ENCODE measurements around the gene PRIMPOL.
"Not testable (repeated sequence)": the region's sequence is repeated elsewhere in the genome, so short reads cannot be mapped to it uniquely, and the experiment has no call there.

The PRIMPOL gene, protein sequence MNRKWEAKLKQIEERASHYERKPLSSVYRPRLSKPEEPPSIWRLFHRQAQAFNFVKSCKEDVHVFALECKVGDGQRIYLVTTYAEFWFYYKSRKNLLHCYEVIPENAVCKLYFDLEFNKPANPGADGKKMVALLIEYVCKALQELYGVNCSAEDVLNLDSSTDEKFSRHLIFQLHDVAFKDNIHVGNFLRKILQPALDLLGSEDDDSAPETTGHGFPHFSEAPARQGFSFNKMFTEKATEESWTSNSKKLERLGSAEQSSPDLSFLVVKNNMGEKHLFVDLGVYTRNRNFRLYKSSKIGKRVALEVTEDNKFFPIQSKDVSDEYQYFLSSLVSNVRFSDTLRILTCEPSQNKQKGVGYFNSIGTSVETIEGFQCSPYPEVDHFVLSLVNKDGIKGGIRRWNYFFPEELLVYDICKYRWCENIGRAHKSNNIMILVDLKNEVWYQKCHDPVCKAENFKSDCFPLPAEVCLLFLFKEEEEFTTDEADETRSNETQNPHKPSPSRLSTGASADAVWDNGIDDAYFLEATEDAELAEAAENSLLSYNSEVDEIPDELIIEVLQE

DNA sequence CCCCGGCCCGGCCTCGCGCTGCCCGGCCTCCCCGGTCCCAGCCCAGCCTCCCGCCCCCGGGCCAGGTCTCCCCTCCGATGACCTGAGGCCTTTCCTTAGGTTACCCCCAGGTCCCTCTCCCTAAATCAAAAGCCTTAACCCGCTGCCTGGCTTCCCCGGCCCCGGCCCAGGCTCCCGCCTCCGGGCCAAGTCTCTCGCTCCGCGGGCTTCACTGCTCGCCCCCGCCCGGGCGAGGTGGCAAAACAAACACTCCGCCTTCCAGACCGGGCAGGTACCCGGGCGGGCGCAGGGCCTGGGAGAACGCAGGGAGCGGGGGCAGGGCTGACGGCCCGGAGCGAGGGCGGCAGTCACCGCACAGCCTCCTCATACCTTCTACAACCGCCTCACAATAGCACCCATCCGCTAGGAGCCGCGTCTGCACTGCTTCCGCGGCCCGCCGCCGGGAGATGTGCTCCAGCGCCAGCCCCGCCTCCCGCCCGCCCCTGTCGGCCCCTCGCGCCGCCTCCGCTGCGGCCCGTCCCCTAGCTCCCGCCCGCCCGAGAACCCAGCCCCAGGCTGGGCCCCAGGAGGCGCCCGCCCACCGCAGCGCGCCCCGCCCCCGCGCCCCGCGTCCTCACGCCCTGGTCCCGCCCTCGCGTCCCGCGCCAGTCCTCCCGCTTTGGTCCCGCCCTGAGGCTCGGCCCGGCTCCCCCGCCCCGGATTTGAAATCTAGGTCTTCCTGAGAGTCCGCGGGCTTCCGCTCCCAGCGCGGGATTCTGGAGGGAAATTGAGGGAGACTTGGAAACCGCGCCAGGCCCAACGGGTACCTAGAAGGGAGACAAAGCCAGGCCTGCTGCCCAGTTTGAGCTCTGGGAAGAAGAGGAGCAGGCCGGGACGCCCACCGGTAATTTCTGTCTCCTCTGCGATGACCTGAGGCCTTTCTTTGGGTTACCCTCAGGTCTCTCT, at the start of gene PRIMPOL, which contains the start of gene CASP3:
Gene PRIMPOL, plus strand, starts transcription at position 713 of the 945 bp plus-strand sequence. CDS start 7,403 bp downstream, outside the sequence.
Gene CASP3, minus strand, starts transcription at position 422 of the 945 bp plus-strand sequence. CDS start 10,994 bp downstream, outside the sequence.
- peak within 1 kb of the TSS; percentile 91 for H3K4me3 ChIP-seq (ENCODE audit: low read depth, low read length)
- peak; percentile 75 for DNase-seq (ENCODE audit: low read depth)
- TF ChIP-seq, protein P1, sequence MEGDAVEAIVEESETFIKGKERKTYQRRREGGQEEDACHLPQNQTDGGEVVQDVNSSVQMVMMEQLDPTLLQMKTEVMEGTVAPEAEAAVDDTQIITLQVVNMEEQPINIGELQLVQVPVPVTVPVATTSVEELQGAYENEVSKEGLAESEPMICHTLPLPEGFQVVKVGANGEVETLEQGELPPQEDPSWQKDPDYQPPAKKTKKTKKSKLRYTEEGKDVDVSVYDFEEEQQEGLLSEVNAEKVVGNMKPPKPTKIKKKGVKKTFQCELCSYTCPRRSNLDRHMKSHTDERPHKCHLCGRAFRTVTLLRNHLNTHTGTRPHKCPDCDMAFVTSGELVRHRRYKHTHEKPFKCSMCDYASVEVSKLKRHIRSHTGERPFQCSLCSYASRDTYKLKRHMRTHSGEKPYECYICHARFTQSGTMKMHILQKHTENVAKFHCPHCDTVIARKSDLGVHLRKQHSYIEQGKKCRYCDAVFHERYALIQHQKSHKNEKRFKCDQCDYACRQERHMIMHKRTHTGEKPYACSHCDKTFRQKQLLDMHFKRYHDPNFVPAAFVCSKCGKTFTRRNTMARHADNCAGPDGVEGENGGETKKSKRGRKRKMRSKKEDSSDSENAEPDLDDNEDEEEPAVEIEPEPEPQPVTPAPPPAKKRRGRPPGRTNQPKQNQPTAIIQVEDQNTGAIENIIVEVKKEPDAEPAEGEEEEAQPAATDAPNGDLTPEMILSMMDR (IDR thresholded peaks at IDR 0.05; ENCODE audit: low read depth, low read length, missing control alignments): peak; percentile 17

DNA sequence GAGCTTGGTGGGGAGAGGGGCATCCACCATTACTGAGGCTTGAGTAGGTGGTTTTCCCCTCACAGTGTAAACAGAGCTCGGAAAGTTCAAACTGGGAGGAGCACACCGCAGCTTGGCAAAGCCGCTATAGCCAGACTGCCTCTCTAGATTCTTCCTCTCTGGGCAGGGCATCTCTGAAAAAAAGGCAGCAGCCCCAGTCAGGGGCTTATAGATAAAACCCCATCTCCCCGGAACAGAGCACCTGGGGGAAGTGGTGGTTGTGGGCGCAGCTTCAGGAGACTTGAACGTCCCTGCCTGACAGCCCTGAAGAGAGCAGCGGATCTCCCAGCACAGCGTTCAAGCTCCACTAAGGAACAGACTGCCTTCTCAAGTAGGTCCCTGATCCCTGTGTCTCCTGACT, 48.6 kb upstream of the PRIMPOL start:
- not testable (repeated sequence) for H3K4me3 ChIP-seq (ENCODE audit: low read depth, low read length); DNase-seq (ENCODE audit: low read depth)

DNA sequence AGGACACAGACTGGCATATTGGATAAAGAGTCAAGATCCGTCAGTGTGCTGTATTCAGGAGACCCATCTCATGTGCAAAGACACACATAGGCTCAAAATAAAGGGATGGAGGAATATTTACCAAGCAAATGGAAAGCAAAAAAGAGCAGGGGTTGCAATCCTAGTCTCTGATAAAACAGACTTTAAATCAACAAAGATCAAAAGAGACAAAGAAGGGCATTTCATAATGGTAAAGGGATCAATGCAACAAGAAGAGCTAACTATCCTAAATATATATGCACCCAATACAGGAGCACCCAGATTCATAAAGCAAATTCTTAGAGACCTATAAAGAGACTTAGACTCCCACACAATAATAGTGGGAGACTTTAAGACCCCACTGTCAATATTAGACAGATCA, 46.7 kb upstream of the PRIMPOL start:
- not testable (repeated sequence) for DNase-seq (ENCODE audit: low read depth); H3K4me3 ChIP-seq (ENCODE audit: low read depth, low read length)

DNA sequence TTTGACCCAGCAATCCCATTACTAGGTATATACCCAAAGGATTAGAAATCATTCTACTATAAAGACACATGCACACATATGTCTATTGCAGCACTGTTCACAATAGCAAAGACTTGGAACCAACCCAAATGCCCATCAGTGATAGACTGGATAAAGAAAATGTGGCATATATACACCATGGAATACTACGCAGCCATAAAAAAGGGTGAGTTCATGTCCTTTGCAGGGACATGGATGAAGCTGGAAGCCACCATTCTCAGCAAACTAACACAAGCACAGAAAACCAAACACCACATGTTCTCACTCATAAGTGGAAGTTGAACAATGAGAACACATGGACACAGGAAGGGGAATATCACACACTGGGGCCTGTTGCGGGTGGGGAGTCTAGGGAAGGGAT, 42.1 kb upstream of the PRIMPOL start:
- not testable (repeated sequence) for DNase-seq (ENCODE audit: low read depth); H3K4me3 ChIP-seq (ENCODE audit: low read depth, low read length)

DNA sequence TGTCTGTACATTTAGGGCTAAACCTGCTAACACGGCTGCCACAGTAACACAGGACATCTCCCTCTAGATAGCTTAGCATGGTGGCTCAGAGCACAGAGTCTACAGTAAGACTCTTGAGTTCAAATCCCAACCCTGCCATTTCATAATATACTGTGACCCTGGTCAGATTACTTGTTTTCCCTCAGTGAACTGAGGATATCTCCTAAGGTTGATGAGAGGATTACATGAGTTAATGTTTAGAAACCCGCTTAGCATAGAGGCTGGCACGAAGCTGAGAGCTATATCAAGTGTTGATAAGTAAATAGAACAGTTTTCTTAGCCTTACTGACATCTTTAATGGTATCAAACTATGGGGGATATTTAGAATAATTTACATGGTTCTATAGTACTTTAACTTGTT, 37.5 kb upstream of the PRIMPOL start:
- H3K4me3 ChIP-seq (ENCODE audit: low read depth, low read length): no peak overlapping the region
- DNase-seq (ENCODE audit: low read depth): no peak
- TF ChIP-seq, protein P1 (IDR thresholded peaks at IDR 0.05; ENCODE audit: low read depth, low read length, missing control alignments): no peak

DNA sequence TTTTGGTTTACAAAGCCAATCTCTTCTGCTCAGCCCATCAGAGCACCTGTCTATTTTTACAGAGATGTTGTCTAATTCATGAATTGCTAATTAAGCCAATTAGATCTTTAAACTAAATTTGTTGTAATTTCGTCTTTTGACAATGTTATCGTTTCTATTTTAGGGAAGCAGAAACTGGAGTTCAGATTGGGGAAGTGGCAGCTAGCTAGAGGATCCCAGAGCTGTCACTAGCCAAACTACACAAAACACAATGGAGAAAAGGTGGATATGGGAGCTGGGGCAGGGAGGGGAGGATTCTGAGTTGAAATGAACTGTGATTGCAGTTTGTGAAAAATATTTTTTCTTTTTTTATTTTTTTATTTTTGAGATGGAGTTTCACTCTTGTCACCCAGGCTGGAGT, 36.1 kb upstream of the PRIMPOL start:
- no peak for DNase-seq (ENCODE audit: low read depth)
- TF ChIP-seq, protein P1 (IDR thresholded peaks at IDR 0.05; ENCODE audit: low read depth, low read length, missing control alignments): no peak
- H3K4me3 ChIP-seq (ENCODE audit: low read depth, low read length): no peak overlapping the region

DNA sequence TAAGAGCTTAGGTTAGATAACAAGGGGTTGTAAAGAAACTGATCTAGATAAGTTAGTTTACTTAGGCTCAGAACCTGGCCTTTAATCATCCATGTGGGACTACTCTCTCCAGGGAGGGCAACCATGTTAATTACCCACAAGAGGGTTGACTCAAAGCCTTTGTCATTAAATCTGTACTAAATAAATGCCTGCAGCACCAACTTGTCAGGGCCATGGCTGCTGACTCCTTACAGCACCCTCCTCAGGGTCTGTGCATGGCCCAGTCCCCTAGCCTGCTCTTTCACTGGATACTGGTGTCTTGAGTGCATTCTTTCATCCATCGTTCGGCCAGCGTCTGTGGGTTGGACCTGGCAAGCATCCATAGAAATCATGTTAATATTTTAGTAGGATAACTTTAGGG, 35.0 kb upstream of the PRIMPOL start:
- DNase-seq (ENCODE audit: low read depth): no peak
- no peak overlapping the region for H3K4me3 ChIP-seq (ENCODE audit: low read depth, low read length)
- TF ChIP-seq, protein P1 (IDR thresholded peaks at IDR 0.05; ENCODE audit: low read depth, low read length, missing control alignments): no peak

DNA sequence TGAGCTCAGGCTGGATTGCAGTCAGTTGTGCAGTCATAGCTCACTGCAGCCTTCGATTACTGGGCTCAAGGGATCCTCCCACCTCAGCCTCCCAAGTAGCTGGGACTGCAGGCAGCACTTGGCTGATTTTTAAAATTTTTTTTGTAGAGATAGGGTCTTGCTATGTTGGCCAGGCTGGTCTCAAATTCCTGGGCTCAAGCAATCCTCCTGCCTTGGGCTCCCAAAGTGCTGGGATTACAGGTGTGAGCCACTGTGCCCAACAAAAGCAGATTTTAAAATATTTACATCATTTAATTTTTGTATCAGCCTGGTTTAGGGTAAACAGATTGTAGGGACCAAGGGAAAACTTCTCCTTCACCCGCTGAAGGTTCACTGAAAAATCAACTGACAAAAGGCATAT, 33.4 kb upstream of the PRIMPOL start:
- DNase-seq (ENCODE audit: low read depth); H3K4me3 ChIP-seq (ENCODE audit: low read depth, low read length): not testable (repeated sequence)
